ENCODE results near the gene CFP. TPM values are rescaled to one million over a fixed set of nuclear protein-coding genes. Genes with fewer than 3 reads are reported as not detected.
"Not testable (repeated sequence)": the region's sequence is repeated elsewhere in the genome, so short reads cannot be mapped to it uniquely, and the experiment has no call there.

The CFP gene
- total RNA-seq, 1 experiment from 2014 or later: 0.74 TPM

DNA sequence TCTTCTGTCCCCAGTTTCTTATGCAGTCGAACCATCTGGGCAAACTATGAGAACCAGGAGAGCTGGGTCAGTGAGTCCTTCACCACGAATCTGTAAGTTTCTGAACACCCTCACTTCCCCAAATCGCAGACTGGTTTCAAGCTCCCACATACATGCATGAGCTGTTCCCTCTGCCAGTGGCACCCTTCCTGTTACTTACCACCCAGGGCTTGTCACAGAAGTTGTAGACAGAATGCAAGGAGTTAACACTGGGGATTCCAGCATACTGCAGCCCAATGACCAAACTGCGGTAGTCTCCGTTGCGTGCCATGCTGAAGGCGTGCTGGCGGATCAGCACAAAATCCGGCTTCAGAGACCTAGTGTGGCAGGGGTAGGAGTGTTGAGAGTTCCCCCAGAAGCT lies 24.7 kb downstream of the CFP start:
- no peak for DNase-seq (ENCODE audit: low read depth)

GRCh38 chrX:47603125-47603524 lies 26.6 kb downstream of the CFP start:
- DNase-seq (ENCODE audit: low read depth): not testable (repeated sequence)

DNA sequence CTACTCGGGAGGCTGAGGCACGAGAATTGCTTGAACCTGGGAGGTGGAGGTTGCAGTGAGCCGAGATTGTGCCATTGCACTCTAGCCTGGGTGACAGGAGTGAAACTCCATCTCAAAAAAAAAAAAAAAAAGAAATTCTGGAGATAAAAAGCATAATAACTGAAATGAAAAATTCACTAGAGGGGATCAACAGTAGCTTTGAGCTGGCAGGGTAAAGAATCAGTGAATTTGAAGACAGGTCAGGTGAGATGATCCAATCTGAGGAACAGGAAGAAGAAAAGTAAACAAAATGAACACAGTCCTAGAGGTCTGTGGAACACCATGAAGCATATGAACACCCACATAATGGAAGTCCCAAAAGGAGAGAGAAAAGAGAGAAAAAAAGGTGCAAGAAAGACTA lies 32.5 kb downstream of the CFP start:
- DNase-seq (ENCODE audit: low read depth): no peak

DNA sequence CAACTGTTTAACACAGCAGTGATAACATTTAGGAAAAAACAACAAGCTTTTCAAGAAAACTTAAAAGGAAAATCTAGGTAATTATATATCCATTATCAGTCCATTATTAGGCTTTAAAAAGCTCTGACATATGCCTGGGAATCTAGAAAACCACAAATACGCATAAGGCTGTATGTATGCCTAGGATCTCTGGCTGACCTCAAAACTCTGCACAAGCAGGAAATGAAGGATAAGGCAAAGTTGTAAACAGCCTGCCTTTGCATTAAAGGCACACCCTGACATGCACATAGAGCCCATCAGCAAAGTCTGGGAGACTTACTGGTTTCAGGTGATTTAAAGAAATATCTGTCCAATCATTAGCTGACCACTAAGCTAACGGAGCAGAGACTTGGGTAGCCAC lies 33.5 kb downstream of the CFP start:
- DNase-seq (ENCODE audit: low read depth): no peak

- DNase-seq (ENCODE audit: low read depth): no peak
Measured at GRCh38 chrX:47595716-47596251, 33.9 kb downstream of the CFP start.

DNA sequence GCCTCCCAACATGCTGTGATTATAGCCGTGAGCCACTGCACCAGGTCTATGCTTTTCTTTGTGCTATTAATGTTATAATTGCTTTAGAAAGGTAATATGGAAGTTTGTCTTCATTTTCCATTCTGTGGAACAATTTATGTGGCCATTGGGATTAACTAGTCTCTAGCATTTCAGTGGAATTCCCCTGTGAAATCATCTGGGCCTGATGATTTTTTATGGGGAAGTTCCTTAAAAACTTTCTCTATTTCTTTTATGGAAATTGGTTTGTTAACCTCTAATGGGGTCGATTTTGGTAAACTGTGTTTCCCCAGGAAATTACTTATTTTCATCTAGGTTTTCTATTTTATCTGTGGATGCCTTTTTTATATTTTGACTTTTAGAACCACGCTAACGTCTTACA lies 36.2 kb downstream of the CFP start:
- DNase-seq (ENCODE audit: low read depth): no peak

DNA sequence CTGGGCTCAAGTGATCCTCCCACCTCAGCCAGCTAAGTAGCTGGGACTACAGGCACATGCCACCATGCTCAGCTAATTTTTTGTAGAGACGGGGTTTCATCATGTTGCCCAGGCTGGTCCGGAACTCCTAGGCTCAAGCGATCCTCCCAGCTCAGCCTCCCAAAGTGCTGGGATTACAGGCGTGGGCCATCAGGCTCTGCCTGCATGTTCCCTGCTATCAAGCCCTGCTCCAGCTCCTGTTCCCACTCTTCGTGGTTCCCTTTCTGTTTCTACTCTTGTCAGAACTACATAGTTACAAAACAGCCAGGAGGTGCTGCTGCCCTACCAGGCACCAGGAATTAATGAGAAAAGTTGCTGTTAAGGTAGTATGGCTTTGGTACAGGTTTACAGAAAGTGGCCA lies 38.7 kb downstream of the CFP start:
- DNase-seq (ENCODE audit: low read depth): no peak

- no peak for DNase-seq (ENCODE audit: low read depth)
Measured at GRCh38 chrX:47587906-47588735, 41.6 kb downstream of the CFP start.

DNA sequence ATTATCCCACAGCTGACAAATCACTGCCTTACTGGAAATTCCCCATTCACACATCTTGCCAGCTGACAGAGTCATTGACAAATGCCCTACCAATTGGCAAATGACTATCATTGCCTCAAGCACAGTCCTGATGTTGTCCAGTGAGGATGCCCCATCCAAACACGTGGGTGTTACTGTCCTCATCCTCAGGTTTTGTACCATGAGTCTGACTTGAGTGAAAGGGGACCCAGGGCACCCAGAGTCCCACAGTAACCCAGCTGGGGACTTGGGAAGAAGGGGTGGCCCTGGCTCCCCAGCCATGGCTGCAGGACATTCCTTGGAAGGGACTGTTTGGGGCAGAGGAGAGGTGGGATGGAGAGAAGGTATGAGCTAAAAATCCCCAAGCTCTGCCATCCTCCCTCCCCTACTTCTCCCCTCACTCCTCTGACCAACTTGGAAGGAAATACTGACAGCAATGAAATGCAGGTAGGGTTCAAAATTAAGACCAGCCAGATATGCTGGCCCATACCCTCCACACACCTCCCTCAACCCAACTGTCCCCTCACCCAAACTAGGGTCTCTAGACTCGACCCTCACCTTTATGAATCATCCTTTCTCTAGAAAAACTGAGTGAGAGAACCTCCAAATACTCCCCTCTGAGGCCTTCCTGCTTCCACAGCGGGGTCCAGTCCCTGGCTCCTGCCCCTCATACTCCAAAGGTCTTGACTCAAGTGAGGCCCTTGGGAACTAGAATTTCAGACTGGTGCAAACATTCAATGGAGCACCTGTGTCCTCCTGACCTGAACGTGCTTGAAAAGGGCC lies 42.4 kb downstream of the CFP start:
- DNase-seq (ENCODE audit: low read depth): no peak

DNA sequence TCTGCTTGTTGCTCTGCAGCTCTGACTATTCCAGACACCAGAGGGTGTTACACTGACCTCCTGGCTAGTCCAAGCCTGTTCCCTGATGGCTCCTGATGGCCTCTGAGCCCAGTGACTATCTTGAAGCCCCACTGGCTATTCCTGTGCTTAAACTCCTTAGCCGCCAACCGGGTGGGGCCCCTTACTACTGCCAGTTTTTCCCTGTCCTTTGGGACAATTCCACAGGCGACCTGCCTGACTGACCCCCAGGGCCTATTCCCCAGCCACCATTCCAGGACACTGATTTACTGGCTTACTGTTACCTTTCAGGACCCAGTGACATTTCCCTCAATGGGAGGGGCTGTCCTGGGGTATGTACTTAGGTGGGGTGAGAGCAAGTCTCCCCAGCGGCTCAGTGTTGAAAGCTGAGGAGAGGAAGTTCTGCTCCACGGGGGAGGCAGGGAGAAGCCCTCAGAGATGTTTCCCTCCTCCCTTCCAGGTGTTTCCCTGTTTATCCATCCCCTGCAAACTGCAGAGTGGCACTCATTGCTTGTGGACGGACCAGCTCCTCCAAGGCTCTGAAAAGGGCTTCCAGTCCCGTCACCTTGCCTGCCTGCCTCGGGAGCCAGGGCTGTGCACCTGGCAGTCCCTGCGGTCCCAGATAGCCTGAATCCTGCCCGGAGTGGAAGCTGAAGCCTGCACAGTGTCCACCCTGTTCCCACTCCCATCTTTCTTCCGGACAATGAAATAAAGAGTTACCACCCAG lies 43.5 kb downstream of the CFP start:
- no peak for DNase-seq (ENCODE audit: low read depth)

DNA sequence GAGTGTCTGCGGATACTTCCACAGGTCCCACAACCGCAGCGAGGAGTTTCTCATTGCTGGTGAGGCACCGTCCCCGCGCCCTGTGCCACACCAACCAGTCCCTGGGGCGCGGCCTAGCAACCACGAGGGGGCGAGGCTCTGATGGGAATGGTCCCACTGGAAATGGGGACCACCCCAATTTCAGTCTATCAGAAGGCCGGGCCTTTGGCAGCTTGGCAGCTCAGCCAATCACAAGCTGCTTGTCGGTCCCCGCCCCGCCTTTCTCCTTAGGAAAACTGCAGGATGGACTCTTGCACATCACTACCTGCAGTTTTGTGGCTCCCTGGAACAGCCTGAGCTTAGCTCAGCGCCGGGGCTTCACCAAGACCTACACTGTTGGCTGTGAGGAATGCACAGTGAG lies 44.5 kb downstream of the CFP start:
- DNase-seq (ENCODE audit: low read depth): no peak

DNA sequence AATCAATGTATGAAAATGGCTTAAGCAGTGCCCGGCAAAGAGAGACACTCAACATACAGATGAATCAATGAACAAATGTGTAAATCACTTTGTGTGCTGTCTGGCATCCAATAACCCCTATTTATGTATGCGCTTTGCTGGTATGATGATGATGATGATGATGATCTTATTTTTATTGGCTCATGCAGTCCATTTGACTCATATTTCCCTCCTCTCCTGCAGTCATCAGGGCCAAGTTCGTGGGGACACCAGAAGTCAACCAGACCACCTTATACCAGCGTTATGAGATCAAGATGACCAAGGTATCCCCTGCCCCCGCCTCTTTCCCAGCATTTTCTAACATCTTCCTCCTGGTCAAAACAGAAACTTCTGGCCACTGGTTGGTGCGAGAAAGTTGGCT lies 45.0 kb downstream of the CFP start:
- DNase-seq (ENCODE audit: low read depth): no peak

DNA sequence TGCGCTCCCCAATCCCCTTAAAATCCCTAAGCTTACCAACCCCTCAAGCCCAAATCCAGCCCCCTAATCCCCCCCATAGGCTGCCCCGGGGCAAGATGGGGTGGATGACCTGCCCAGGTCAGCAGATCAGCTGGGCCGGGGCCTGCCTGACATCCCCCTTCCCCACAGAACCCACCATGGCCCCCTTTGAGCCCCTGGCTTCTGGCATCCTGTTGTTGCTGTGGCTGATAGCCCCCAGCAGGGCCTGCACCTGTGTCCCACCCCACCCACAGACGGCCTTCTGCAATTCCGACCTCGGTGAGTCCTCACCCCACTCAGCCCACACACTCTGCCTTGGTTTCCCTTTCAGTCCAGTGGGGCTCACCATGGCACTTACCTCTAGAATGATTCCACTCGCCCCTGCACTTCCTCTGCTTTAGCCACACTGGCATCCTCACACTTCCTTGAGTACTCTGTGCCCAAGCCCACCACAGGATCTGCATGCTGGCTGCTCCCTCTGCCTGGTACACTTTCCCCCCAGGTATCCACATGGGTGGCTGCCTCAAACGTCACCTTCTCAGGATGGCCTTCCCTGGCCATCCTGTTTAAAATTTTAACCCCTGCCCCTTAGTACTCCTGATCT lies 46.4 kb downstream of the CFP start:
- no peak for DNase-seq (ENCODE audit: low read depth)

- peak; percentile 94 for DNase-seq (ENCODE audit: low read depth)
Measured at GRCh38 chrX:47581731-47582647, 47.7 kb downstream of the CFP start, which contains the start of gene TIMP1. Gene TIMP1, plus strand, starts transcription at chrX:47582436. Its CDS starts 980 bp downstream, at chrX:47583416.

- DNase-seq (ENCODE audit: low read depth): peak; percentile 66
Measured at GRCh38 chrX:47579537-47579936, 50.2 kb downstream of the CFP start.

GRCh38 chrX:47578692-47579091 lies 51.0 kb downstream of the CFP start:
- DNase-seq (ENCODE audit: low read depth): no peak

GRCh38 chrX:47577901-47578300 lies 51.8 kb downstream of the CFP start:
- DNase-seq (ENCODE audit: low read depth): no peak

GRCh38 chrX:47577424-47577823 lies 52.3 kb downstream of the CFP start:
- no peak for DNase-seq (ENCODE audit: low read depth)

- no peak for DNase-seq (ENCODE audit: low read depth)
Measured at GRCh38 chrX:47576021-47576898, 53.5 kb downstream of the CFP start.

Data from Daoy (cell line).